GM19193 (cell line): ENCODE data around the gene MUSTN1.

Source experiments
- POLR2A ChIP-seq: IDR thresholded peaks from 4 replicates; pipeline ENCODE4 v1.6.1; 2011; ENCODE audit not compliant: insufficient read depth, insufficient read length; ENCODE audit errors: extremely low read depth

Gene MUSTN1

GRCh38 chr3:52843108-52843865 lies 8.5 kb upstream of the MUSTN1 start:
- no peak for TF ChIP-seq POLR2A

GRCh38 chr3:52842424-52842823 lies 7.6 kb upstream of the MUSTN1 start:
- TF ChIP-seq POLR2A: no peak

GRCh38 chr3:52841981-52842340 lies 7.1 kb upstream of the MUSTN1 start:
- no peak for TF ChIP-seq POLR2A

- no peak for TF ChIP-seq POLR2A
Observed at GRCh38 chr3:52841211-52841980, 6.6 kb upstream of the MUSTN1 start.

- no peak for TF ChIP-seq POLR2A
Observed at GRCh38 chr3:52839892-52840545, 5.2 kb upstream of the MUSTN1 start.

- TF ChIP-seq POLR2A: no peak
Observed at GRCh38 chr3:52839268-52839575, 4.4 kb upstream of the MUSTN1 start.

GRCh38 chr3:52838561-52839267 lies 3.9 kb upstream of the MUSTN1 start:
- TF ChIP-seq POLR2A: no peak

- no peak for TF ChIP-seq POLR2A
Observed at GRCh38 chr3:52836986-52837385, 2.2 kb upstream of the MUSTN1 start.

GRCh38 chr3:52836471-52836845 lies 1.6 kb upstream of the MUSTN1 start:
- TF ChIP-seq POLR2A: no peak

GRCh38 chr3:52835766-52836470 lies 1.1 kb upstream of the MUSTN1 start:
- no peak for TF ChIP-seq POLR2A

- TF ChIP-seq POLR2A: no peak
Observed at GRCh38 chr3:52833202-52833601, 1.6 kb downstream of the MUSTN1 start.

- TF ChIP-seq POLR2A: no peak
Observed at GRCh38 chr3:52831500-52832301, 3.1 kb downstream of the MUSTN1 start.

- TF ChIP-seq POLR2A: no peak
Observed at GRCh38 chr3:52830535-52831258, 4.1 kb downstream of the MUSTN1 start, which contains the start of gene ITIH4. ITIH4 (minus strand) TSS chr3:52830672; CDS start chr3:52830642, 30 bp downstream.
